ENCODE measurements around the gene CHD2.

CHD2 gene

DNA sequence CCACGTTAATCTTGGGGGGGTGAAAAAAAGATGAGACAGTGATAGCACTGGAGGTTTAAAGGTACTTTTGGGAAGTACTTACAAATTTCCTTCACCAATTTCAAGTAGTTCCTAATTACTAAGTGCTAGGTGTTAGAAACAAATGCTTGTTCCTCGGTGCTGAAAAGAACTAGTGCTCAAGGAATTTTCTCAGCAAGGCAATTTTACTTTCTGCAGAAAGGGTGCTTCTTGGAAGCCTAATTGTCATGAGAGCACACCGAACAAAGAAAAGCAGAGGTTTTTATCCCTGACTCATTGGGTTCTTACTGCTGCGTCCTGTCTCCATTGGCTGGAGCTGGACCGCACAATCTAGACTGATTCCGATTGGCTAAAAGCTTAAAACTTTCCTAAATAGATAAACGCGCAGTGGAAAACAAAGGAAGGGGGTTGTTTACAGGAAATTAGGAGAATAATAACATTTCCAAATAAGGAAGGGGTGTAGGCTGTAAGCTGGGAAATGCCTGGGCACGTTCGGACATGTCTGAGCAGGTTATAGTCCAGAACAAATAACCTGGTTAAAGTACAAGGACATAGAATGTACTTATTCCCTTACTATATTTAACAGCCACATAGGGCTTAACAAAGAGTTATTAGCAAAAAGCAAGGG is 49.6 kb downstream of the CHD2 start:
- no peak for TF ChIP-seq FOXP2 (optimal IDR thresholded peaks at IDR 0.05; ENCODE audit: borderline replicate concordance, extremely low read depth, extremely low read length, insufficient read depth)
- TF ChIP-seq SIN3A (IDR thresholded peaks at IDR 0.05; ENCODE audit: borderline replicate concordance, insufficient read depth, low read length) = no peak
- TF ChIP-seq TAF1 (IDR thresholded peaks at IDR 0.05; ENCODE audit: borderline replicate concordance, insufficient read depth, low read length) = no peak
- TF ChIP-seq, protein P1, sequence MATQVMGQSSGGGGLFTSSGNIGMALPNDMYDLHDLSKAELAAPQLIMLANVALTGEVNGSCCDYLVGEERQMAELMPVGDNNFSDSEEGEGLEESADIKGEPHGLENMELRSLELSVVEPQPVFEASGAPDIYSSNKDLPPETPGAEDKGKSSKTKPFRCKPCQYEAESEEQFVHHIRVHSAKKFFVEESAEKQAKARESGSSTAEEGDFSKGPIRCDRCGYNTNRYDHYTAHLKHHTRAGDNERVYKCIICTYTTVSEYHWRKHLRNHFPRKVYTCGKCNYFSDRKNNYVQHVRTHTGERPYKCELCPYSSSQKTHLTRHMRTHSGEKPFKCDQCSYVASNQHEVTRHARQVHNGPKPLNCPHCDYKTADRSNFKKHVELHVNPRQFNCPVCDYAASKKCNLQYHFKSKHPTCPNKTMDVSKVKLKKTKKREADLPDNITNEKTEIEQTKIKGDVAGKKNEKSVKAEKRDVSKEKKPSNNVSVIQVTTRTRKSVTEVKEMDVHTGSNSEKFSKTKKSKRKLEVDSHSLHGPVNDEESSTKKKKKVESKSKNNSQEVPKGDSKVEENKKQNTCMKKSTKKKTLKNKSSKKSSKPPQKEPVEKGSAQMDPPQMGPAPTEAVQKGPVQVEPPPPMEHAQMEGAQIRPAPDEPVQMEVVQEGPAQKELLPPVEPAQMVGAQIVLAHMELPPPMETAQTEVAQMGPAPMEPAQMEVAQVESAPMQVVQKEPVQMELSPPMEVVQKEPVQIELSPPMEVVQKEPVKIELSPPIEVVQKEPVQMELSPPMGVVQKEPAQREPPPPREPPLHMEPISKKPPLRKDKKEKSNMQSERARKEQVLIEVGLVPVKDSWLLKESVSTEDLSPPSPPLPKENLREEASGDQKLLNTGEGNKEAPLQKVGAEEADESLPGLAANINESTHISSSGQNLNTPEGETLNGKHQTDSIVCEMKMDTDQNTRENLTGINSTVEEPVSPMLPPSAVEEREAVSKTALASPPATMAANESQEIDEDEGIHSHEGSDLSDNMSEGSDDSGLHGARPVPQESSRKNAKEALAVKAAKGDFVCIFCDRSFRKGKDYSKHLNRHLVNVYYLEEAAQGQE (IDR thresholded peaks at IDR 0.05; ENCODE audit: insufficient read depth in 1 of 2, low read depth in 2 of 2, low read length in 2 of 2) = no peak
- TF ChIP-seq POLR2AphosphoS5 (IDR thresholded peaks at IDR 0.05; ENCODE audit: low read depth, low read length) = no peak

DNA sequence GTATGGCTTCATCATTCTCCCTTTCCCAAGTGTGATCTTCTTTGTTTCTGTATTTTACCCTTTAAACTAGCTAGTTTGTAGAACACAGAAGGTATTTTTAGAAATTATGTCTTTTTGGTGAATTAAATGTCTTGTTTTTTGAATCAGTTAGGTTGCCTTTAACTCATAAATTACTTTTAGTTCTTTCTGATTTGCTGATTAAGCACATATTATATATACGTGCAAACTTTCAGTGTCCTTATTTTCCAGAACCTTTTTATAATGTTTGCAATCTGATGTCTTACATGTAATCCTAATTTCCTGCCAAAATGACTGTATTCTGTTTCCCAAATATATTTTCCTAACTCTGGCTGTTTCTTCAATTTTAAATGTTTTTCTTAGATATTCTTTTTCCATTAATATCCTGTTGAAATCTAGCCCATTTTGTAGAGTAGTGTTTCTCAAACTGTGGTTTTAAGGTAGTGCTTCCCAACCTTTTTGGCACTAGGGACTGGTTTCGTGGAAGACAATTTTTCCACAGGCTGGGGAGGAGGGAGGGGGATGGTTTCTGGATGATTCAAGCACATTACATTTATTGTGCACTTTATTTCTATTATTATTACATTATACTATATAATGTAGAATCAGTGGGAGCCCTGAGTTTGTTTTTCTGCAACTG is 51.8 kb downstream of the CHD2 start:
- TF ChIP-seq, protein P1 (IDR thresholded peaks at IDR 0.05; ENCODE audit: insufficient read depth in 1 of 2, low read depth in 2 of 2, low read length in 2 of 2) = no peak
- no peak for TF ChIP-seq TAF1 (IDR thresholded peaks at IDR 0.05; ENCODE audit: borderline replicate concordance, insufficient read depth, low read length)
- no peak for TF ChIP-seq FOXP2 (optimal IDR thresholded peaks at IDR 0.05; ENCODE audit: borderline replicate concordance, extremely low read depth, extremely low read length, insufficient read depth)
- no peak for TF ChIP-seq SIN3A (IDR thresholded peaks at IDR 0.05; ENCODE audit: borderline replicate concordance, insufficient read depth, low read length)
- no peak for TF ChIP-seq POLR2AphosphoS5 (IDR thresholded peaks at IDR 0.05; ENCODE audit: low read depth, low read length)

DNA sequence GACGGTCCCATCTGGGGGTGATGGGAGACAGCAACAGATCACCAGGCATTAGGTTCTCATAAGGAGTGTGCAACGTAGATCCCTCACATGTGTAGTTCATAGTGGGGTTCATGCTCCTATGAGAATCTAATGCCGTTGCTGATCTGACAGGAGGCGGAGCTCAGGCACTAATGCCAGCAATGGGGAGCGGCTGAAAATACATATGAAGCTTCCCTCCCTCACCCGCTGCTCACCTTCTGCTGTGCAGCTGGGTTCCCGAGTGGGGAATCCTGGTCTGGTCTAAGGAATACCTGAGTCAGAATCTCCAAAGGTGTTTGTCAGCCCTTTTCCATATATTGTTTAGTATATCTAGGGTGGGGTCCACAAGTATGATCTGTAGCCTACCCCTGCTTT is 52.3 kb downstream of the CHD2 start:
- no peak for TF ChIP-seq TAF1 (IDR thresholded peaks at IDR 0.05; ENCODE audit: borderline replicate concordance, insufficient read depth, low read length)
- no peak for TF ChIP-seq SIN3A (IDR thresholded peaks at IDR 0.05; ENCODE audit: borderline replicate concordance, insufficient read depth, low read length)
- no peak for TF ChIP-seq POLR2AphosphoS5 (IDR thresholded peaks at IDR 0.05; ENCODE audit: low read depth, low read length)
- TF ChIP-seq, protein P1 (IDR thresholded peaks at IDR 0.05; ENCODE audit: insufficient read depth in 1 of 2, low read depth in 2 of 2, low read length in 2 of 2) = no peak
- no peak for TF ChIP-seq FOXP2 (optimal IDR thresholded peaks at IDR 0.05; ENCODE audit: borderline replicate concordance, extremely low read depth, extremely low read length, insufficient read depth)

DNA sequence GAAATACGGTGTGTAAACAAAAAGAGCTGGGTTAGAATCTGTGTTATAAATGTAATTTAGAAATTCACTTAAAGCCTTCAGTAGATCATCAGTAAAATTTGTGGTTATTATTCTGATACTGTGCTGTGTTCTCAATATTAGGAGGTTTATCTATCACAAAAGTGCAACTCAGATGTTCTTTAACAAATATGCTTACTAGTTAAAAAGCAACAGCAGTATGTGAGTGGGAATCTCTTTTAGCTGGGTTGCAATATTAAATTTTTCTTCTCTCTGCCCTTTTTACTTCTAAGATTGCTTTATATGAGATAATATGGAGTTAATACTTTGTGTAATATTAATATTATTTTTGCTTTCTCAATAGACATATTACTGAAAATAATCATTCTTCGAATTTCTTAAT is 53.4 kb downstream of the CHD2 start:
- no peak for TF ChIP-seq TAF1 (IDR thresholded peaks at IDR 0.05; ENCODE audit: borderline replicate concordance, insufficient read depth, low read length)
- TF ChIP-seq, protein P1 (IDR thresholded peaks at IDR 0.05; ENCODE audit: insufficient read depth in 1 of 2, low read depth in 2 of 2, low read length in 2 of 2) = no peak

Measured in PFSK-1 (cell line).